ENCODE measurements around the gene BPIFB6.

DNA sequence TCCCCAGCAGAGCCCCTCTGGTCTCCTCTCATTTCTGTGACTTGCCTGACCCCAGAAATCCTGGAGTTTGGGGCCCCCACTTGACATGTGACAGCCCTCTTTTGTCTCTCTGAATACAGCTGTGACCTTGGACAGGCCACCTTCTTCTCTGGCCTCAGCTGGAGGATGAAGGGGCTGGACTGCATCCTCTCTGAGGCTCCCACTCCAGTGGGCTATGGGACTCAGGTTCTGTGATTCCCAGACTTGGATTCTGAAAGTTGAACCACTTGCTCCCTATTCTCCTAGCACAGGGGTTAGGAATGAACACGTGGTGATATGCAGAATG is 31.3 kb downstream of the BPIFB6 start:
- no peak for TF ChIP-seq POLR2A (IDR thresholded peaks at IDR 0.05; ENCODE audit: low read depth, low read length)
- no peak for TF ChIP-seq RFX5 (IDR thresholded peaks at IDR 0.05; ENCODE audit: low read depth, low read length)
- TF ChIP-seq, protein P1, sequence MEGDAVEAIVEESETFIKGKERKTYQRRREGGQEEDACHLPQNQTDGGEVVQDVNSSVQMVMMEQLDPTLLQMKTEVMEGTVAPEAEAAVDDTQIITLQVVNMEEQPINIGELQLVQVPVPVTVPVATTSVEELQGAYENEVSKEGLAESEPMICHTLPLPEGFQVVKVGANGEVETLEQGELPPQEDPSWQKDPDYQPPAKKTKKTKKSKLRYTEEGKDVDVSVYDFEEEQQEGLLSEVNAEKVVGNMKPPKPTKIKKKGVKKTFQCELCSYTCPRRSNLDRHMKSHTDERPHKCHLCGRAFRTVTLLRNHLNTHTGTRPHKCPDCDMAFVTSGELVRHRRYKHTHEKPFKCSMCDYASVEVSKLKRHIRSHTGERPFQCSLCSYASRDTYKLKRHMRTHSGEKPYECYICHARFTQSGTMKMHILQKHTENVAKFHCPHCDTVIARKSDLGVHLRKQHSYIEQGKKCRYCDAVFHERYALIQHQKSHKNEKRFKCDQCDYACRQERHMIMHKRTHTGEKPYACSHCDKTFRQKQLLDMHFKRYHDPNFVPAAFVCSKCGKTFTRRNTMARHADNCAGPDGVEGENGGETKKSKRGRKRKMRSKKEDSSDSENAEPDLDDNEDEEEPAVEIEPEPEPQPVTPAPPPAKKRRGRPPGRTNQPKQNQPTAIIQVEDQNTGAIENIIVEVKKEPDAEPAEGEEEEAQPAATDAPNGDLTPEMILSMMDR (conservative IDR thresholded peaks at IDR 0.05; ENCODE audit: low read depth, low read length), result no peak
- TF ChIP-seq RAD21 (IDR thresholded peaks at IDR 0.05; ENCODE audit: low read length), result no peak
- TF ChIP-seq, protein P2, sequence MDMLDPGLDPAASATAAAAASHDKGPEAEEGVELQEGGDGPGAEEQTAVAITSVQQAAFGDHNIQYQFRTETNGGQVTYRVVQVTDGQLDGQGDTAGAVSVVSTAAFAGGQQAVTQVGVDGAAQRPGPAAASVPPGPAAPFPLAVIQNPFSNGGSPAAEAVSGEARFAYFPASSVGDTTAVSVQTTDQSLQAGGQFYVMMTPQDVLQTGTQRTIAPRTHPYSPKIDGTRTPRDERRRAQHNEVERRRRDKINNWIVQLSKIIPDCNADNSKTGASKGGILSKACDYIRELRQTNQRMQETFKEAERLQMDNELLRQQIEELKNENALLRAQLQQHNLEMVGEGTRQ (IDR thresholded peaks at IDR 0.05; ENCODE audit: low read depth, low read length), result no peak
- TF ChIP-seq MAZ (IDR thresholded peaks at IDR 0.05; ENCODE audit: borderline replicate concordance, low read depth, low read length), result no peak
- no peak for TF ChIP-seq NFE2L2 (IDR thresholded peaks at IDR 0.05; ENCODE audit: low read depth, low read length)

Measured in IMR-90 (cell line).